GM20000 (cell line): ENCODE data around the gene TMEM86B.

Experiments used
- DNase-seq: peaks from one replicate; pipeline ENCODE4 v3.0.0; 2012; ENCODE audit warnings: low spot score
- CTCF ChIP-seq: IDR thresholded peaks from 2 replicates; pipeline ENCODE4 v1.5.1; 2012; ENCODE audit warnings: mild to moderate bottlenecking, control low read depth; ENCODE audit errors: extremely low read depth, missing control alignments

The TMEM86B gene

GRCh38 chr19:55196803-55197202, 31.8 kb downstream of the TMEM86B start:
- no peak for DNase-seq
- TF ChIP-seq CTCF, result no peak

- DNase-seq, result no peak
- TF ChIP-seq CTCF, result no peak
Measured at GRCh38 chr19:55193481-55193880, 35.1 kb downstream of the TMEM86B start.

GRCh38 chr19:55189403-55189835, 39.1 kb downstream of the TMEM86B start:
- DNase-seq, result no peak
- no peak for TF ChIP-seq CTCF

- no peak for DNase-seq
- no peak for TF ChIP-seq CTCF
Measured at GRCh38 chr19:55188625-55189024, 39.9 kb downstream of the TMEM86B start.

GRCh38 chr19:55186080-55186479, 42.5 kb downstream of the TMEM86B start:
- no peak for TF ChIP-seq CTCF
- no peak for DNase-seq

- TF ChIP-seq CTCF, result no peak
- no peak for DNase-seq
Measured at GRCh38 chr19:55181740-55182139, 46.8 kb downstream of the TMEM86B start.

GRCh38 chr19:55179606-55180484, 48.7 kb downstream of the TMEM86B start, which contains the start of gene SYT5:
SYT5 (minus strand) TSS chr19:55180289; CDS start chr19:55179041, 1,248 bp downstream.
- TF ChIP-seq CTCF, result no peak
- DNase-seq, result peak; percentile 86
